GM23338 (cell line): ENCODE measurements around the gene IDH3B. TPM values are rescaled to one million over a fixed set of nuclear protein-coding genes. Genes with fewer than 3 reads are reported as not detected.

ENCODE experiments used
- ATAC-seq: fragments of 200-7000 bp; cut with Tn5 transposase; 3 replicates; pipeline ENCODE4 v1.9.1; 2020
- DNase-seq: peaks from one replicate; pipeline ENCODE4 v3.0.0-alpha.2; 2015; ENCODE audit warnings: low spot score
- H2AFZ ChIP-seq: fragments of 200-600 bp; sonication (generic); 2 replicates; pipeline ENCODE4 v1.8.0; 2016; ENCODE audit warnings: antibody characterized with exemption, mild to moderate bottlenecking, moderate library complexity
- H3F3A ChIP-seq: fragments of 200-600 bp; sonication (generic); replicated peaks from 2 replicates; pipeline ENCODE4 v1.8.0; 2017; ENCODE audit warnings: antibody characterized with exemption, mixed run types, low read depth
- H3K27ac ChIP-seq: fragments of 200-600 bp; sonication (generic); 2 replicates; pipeline ENCODE4 v1.6.1; 2016; ENCODE audit warnings: low read depth
- H3K27me3 ChIP-seq: fragments of 200-600 bp; sonication (generic); 2 replicates; pipeline ENCODE4 v1.8.0; 2016; ENCODE audit warnings: mild to moderate bottlenecking, mixed run types, moderate library complexity; ENCODE audit not compliant: insufficient read depth
- H3K36me3 ChIP-seq: fragments of 200-600 bp; sonication (generic); 2 replicates; pipeline ENCODE4 v1.8.0; 2016; ENCODE audit warnings: mild to moderate bottlenecking; ENCODE audit not compliant: insufficient read depth
- H3K4me1 ChIP-seq: fragments of 200-600 bp; sonication (generic); 2 replicates; pipeline ENCODE4 v1.8.0; 2016; ENCODE audit warnings: mild to moderate bottlenecking, moderate library complexity; ENCODE audit not compliant: insufficient read depth
- H3K4me2 ChIP-seq: fragments of 200-600 bp; sonication (generic); 2 replicates; pipeline ENCODE4 v1.7.1; 2017; ENCODE audit warnings: mixed run types
- H3K4me3 ChIP-seq: fragments of 200-600 bp; sonication (generic); 2 replicates; pipeline ENCODE4 v1.6.1; 2016; ENCODE audit warnings: mixed run types
- H3K79me2 ChIP-seq: fragments of 200-600 bp; sonication (generic); replicated peaks from 2 replicates; pipeline ENCODE4 v1.8.0; 2017; ENCODE audit warnings: mild to moderate bottlenecking; ENCODE audit not compliant: insufficient read depth
- H3K9me2 ChIP-seq: fragments of 200-600 bp; sonication (generic); 2 replicates; pipeline ENCODE4 v1.8.0; 2017; ENCODE audit not compliant: insufficient read depth
- H4K20me1 ChIP-seq: fragments of 200-600 bp; sonication (generic); replicated peaks from 2 replicates; pipeline ENCODE4 v1.8.0; 2017; ENCODE audit warnings: mild to moderate bottlenecking; ENCODE audit not compliant: insufficient read depth
- H3K27ac Mint-ChIP-seq: 2 replicates; pipeline ENCODE4 v1.8.0; 2020; ENCODE audit warnings: inconsistent platforms, mild to moderate bottlenecking, moderate library complexity, mixed read lengths
- H3K27me3 Mint-ChIP-seq: 3 replicates; pipeline ENCODE4 v1.8.0; 2022; ENCODE audit warnings: low read depth, mild to moderate bottlenecking, moderate library complexity, mixed read lengths, inconsistent platforms; ENCODE audit not compliant: insufficient read depth, poor library complexity
- H3K36me3 Mint-ChIP-seq: 3 replicates; pipeline ENCODE4 v1.8.0; 2021; ENCODE audit warnings: low read depth, mild to moderate bottlenecking, inconsistent platforms, moderate library complexity, mixed read lengths
- H3K4me1 Mint-ChIP-seq: 3 replicates; pipeline ENCODE4 v1.8.0; 2020; ENCODE audit warnings: mild to moderate bottlenecking, inconsistent platforms, mixed read lengths
- H3K4me3 Mint-ChIP-seq: 3 replicates; pipeline ENCODE4 v1.8.0; 2021; ENCODE audit warnings: moderate library complexity, mild to moderate bottlenecking, inconsistent platforms, mixed read lengths
- H3K9me3 Mint-ChIP-seq: 3 replicates; pipeline ENCODE4 v1.8.0; 2020; ENCODE audit warnings: moderate library complexity, mild to moderate bottlenecking, inconsistent platforms, mixed read lengths
- CREB1 ChIP-seq: fragments of 250-450 bp; sonication (Bioruptor Pico); IDR thresholded peaks from 2 replicates; pipeline ENCODE4 v1.5.0; 2020; ENCODE audit warnings: low read depth, mild to moderate bottlenecking, moderate library complexity
- ETS1 ChIP-seq: IDR thresholded peaks from 2 replicates; pipeline ENCODE4 v1.6.1; 2016; ENCODE audit warnings: antibody characterized with exemption
- EZH2 ChIP-seq: fragments of 200-600 bp; sonication (generic); IDR thresholded peaks from one replicate; pipeline ENCODE4 v1.8.0; 2017; ENCODE audit warnings: antibody characterized with exemption, mild to moderate bottlenecking, low read depth; ENCODE audit not compliant: unreplicated experiment
- EZH2phosphoT487 ChIP-seq: fragments of 200-600 bp; sonication (generic); IDR thresholded peaks from one replicate; pipeline ENCODE4 v1.8.1; 2018; ENCODE audit warnings: antibody characterized with exemption; ENCODE audit not compliant: unreplicated experiment
- JUNB ChIP-seq: IDR thresholded peaks from one replicate; pipeline ENCODE4 v1.6.1; 2016; ENCODE audit warnings: antibody characterized with exemption; ENCODE audit not compliant: unreplicated experiment
- NANOG ChIP-seq: IDR thresholded peaks from 2 replicates; pipeline ENCODE4 v1.6.1; 2016; ENCODE audit warnings: antibody characterized with exemption, borderline replicate concordance
- POLR2AphosphoS5 ChIP-seq: IDR thresholded peaks from 2 replicates; pipeline ENCODE4 v1.6.1; 2016; ENCODE audit warnings: antibody characterized with exemption, low read depth
- STAT1 ChIP-seq: IDR thresholded peaks from one replicate; pipeline ENCODE4 v1.6.1; 2016; ENCODE audit warnings: antibody characterized with exemption; ENCODE audit not compliant: unreplicated experiment
- ZNF114 ChIP-seq: fragments of 250-450 bp; sonication (Bioruptor Pico); IDR thresholded peaks from 2 replicates; pipeline ENCODE4 v1.5.0; 2020; ENCODE audit warnings: mild to moderate bottlenecking, moderate library complexity
- ZNF331 ChIP-seq: fragments of 250-450 bp; sonication (Bioruptor Pico); IDR thresholded peaks from 2 replicates; pipeline ENCODE4 v1.5.0; 2020; ENCODE audit warnings: low read depth, mild to moderate bottlenecking, moderate library complexity
- ZNF462 ChIP-seq: fragments of 250-450 bp; sonication (Bioruptor Pico); IDR thresholded peaks from 2 replicates; pipeline ENCODE4 v1.5.0; 2020; ENCODE audit warnings: mild to moderate bottlenecking, moderate library complexity
- polyA plus RNA-seq: library from polyadenylated mRNA; unstranded; fragments of >200 nt; fragmentation: Nextera tagmentation; extraction: Ambion mirVana; gene quantifications from 2 replicates; pipeline ENCODE4 v1.2.1, GENCODE V29; 2016
- total RNA-seq: library from RNA; depleted of rRNA; stranded (reverse); fragments of >200 nt; shearing (Covaris generic); gene quantifications from 2 replicates; pipeline ENCODE4 v1.2.3, GENCODE V29; 2014

Gene IDH3B
- total and polyA plus RNA-seq, 2 experiments from 2014 or later = 87.1 to 126 TPM

- Histone ChIP-seq H3K4me1 (peaks cover 40% of the 10 kb centered on the region), H3K36me3 (no peaks in the 10 kb centered on the region)
Measured at GRCh38 chr20:2706688-2707352, 42.8 kb upstream of the IDH3B start.

GRCh38 chr20:2705931-2706645 is 42.1 kb upstream of the IDH3B start:
- DNase-seq = peak; percentile 74
- Histone ChIP-seq H3K4me3 (no peak overlapping the region), H3K36me3 (no peaks in the 10 kb centered on the region), H3K4me1 (peaks cover 46% of the 10 kb centered on the region), H4K20me1 (no peaks in the 10 kb centered on the region), H3K27ac (no peak overlapping the region), H3K27me3 (peaks cover 63% of the 10 kb centered on the region), H3K9me2 (no peaks in the 10 kb centered on the region), H3K79me2 (no peaks in the 10 kb centered on the region), H2AFZ (no peak overlapping the region), H3K4me2 (peak overlapping the region; percentile 66), H3F3A (no peaks in the 10 kb centered on the region)
- Mint-ChIP-seq H3K27ac (no peak overlapping the region), H3K4me3 (no peak overlapping the region), H3K36me3 (no peaks in the 10 kb centered on the region), H3K9me3 (no peaks in the 10 kb centered on the region; the same call in 2 of the 3 replicates), H3K4me1 (peaks cover 42% of the 10 kb centered on the region), H3K27me3 (peaks cover 35% of the 10 kb centered on the region)
- peak; percentile 58 for ATAC-seq
- TF ChIP-seq ZNF462 (CRISPR knock-in tag) = no peak
- TF ChIP-seq STAT1 = no peak
- TF ChIP-seq JUNB = no peak
- no peak for TF ChIP-seq POLR2AphosphoS5
- TF ChIP-seq EZH2phosphoT487 = no peak
- no peak for TF ChIP-seq NANOG
- no peak for TF ChIP-seq ETS1

More at GRCh38 chr20:2706688-2707352, 42.8 kb upstream of the IDH3B start:
- no peak overlapping the region for H3K27ac Mint-ChIP-seq
- H3K27me3 ChIP-seq = peaks cover 56% of the 10 kb centered on the region
- H3K27ac ChIP-seq = no peak overlapping the region
- no peaks in the 10 kb centered on the region for H3K36me3 Mint-ChIP-seq
- H3K9me2 ChIP-seq = no peaks in the 10 kb centered on the region
- H3K4me3 ChIP-seq = no peak overlapping the region
- H3K9me3 Mint-ChIP-seq = no peaks in the 10 kb centered on the region
- no peak for TF ChIP-seq STAT1
- no peak for TF ChIP-seq ETS1
- TF ChIP-seq EZH2phosphoT487 = no peak
- no peak for TF ChIP-seq ZNF331 (CRISPR knock-in tag)
- TF ChIP-seq ZNF114 (CRISPR knock-in tag) = no peak
- TF ChIP-seq EZH2 = no peak
- TF ChIP-seq NANOG = no peak
- TF ChIP-seq CREB1 (CRISPR knock-in tag) = no peak
- TF ChIP-seq JUNB = no peak
- H3K27me3 Mint-ChIP-seq = peaks cover 30% of the 10 kb centered on the region
- DNase-seq (no peak), ATAC-seq (no peak)
- peaks cover 36% of the 10 kb centered on the region for H3K4me1 Mint-ChIP-seq
- no peaks in the 10 kb centered on the region for H3K79me2 ChIP-seq
- no peaks in the 10 kb centered on the region for H4K20me1 ChIP-seq
- no peak overlapping the region for H3K4me2 ChIP-seq
- H3F3A ChIP-seq = no peaks in the 10 kb centered on the region
- no peak overlapping the region for H2AFZ ChIP-seq
- no peak overlapping the region; the same call in 2 of the 3 replicates for H3K4me3 Mint-ChIP-seq
